HEK293 (cell line): Measurements from ENCODE around the gene GAL3ST1.

Source experiments
- HOXA7 ChIP-seq: sonication (generic); formaldehyde crosslinking; IDR thresholded peaks from 2 replicates; pipeline ENCODE4 v1.8.1; 2022; ENCODE audit warnings: missing genetic modification reagents, borderline replicate concordance
- PRDM1 ChIP-seq: fragments of 450-650 bp; formaldehyde crosslinking; IDR thresholded peaks from 2 replicates; pipeline ENCODE4; 2016; ENCODE audit warnings: missing biosample characterization, missing genetic modification characterization
- YY1 ChIP-seq: fragments of 450-650 bp; formaldehyde crosslinking; IDR thresholded peaks from 2 replicates; pipeline ENCODE4 v1.5.1; 2018; ENCODE audit warnings: missing biosample characterization, missing genetic modification characterization
- ZBTB17 ChIP-seq: fragments of 450-650 bp; formaldehyde crosslinking; IDR thresholded peaks from 2 replicates; pipeline ENCODE4 v1.5.1; 2016; ENCODE audit warnings: missing biosample characterization, missing genetic modification characterization
- ZEB2 ChIP-seq: fragments of 450-650 bp; formaldehyde crosslinking; IDR thresholded peaks from 2 replicates; pipeline ENCODE4 v1.5.1; 2016; ENCODE audit warnings: missing biosample characterization, missing genetic modification characterization
- ZNF184 ChIP-seq: fragments of 450-650 bp; IDR thresholded peaks from 2 replicates; pipeline ENCODE4 v1.5.1; 2018; ENCODE audit warnings: missing biosample characterization, mild to moderate bottlenecking, missing genetic modification characterization
- ZNF266 ChIP-seq: fragments of 450-650 bp; formaldehyde crosslinking; IDR thresholded peaks from 2 replicates; pipeline ENCODE4 v1.5.1; 2016; ENCODE audit warnings: missing biosample characterization, missing genetic modification characterization, low read depth
- ZNF341 ChIP-seq: fragments of 450-650 bp; formaldehyde crosslinking; IDR thresholded peaks from 2 replicates; pipeline ENCODE4; 2016; ENCODE audit warnings: low read depth, missing biosample characterization, missing genetic modification characterization
- ZNF561 ChIP-seq: fragments of 450-650 bp; IDR thresholded peaks from 2 replicates; pipeline ENCODE4 v1.5.1; 2018; ENCODE audit warnings: missing biosample characterization, missing genetic modification characterization, borderline replicate concordance
- ZNF701 ChIP-seq: fragments of 450-650 bp; formaldehyde crosslinking; IDR thresholded peaks from 2 replicates; pipeline ENCODE4 v1.5.1; 2016; ENCODE audit warnings: missing biosample characterization, missing genetic modification characterization
- ZNF830 ChIP-seq: fragments of 450-650 bp; IDR thresholded peaks from 2 replicates; pipeline ENCODE4 v1.5.0; 2018; ENCODE audit warnings: missing biosample characterization, missing genetic modification characterization, low read depth, mild to moderate bottlenecking, moderate library complexity
- TF ChIP-seq, protein P1 (sequence below): fragments of 450-650 bp; formaldehyde crosslinking; IDR thresholded peaks from 2 replicates; pipeline ENCODE4 v1.5.1; 2016; ENCODE audit warnings: missing biosample characterization, missing genetic modification characterization
- TF ChIP-seq, protein P2 (sequence below): fragments of 450-650 bp; formaldehyde crosslinking; IDR thresholded peaks from 2 replicates; pipeline ENCODE4 v1.5.1; 2016; ENCODE audit warnings: missing biosample characterization, missing genetic modification characterization

DNA sequence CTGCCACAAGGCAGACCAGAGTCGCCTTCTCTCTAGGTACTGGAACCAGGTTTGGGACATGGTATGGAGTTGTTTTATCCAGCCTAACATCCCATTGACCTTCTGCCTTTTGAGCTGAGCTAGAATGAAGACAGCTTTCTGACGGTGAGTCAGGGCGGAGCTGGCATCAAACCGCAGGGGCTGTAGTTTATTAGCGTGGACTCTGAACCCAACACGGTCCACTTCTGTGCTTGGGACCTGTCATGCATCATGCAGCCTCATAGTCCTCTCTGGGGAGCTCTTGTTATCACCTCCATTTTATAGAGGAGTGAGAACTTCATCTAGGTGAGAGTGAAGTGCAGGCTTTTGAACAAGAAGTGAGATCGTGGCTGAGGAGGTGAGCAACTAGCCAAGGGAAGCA, 8.3 kb downstream of the GAL3ST1 start:
- TF ChIP-seq ZNF701 (tag by site-specific recombination) = no peak
- no peak for TF ChIP-seq HOXA7
- TF ChIP-seq ZNF184 (tag by site-specific recombination) = no peak
- TF ChIP-seq PRDM1 = no peak
- TF ChIP-seq, protein P1, sequence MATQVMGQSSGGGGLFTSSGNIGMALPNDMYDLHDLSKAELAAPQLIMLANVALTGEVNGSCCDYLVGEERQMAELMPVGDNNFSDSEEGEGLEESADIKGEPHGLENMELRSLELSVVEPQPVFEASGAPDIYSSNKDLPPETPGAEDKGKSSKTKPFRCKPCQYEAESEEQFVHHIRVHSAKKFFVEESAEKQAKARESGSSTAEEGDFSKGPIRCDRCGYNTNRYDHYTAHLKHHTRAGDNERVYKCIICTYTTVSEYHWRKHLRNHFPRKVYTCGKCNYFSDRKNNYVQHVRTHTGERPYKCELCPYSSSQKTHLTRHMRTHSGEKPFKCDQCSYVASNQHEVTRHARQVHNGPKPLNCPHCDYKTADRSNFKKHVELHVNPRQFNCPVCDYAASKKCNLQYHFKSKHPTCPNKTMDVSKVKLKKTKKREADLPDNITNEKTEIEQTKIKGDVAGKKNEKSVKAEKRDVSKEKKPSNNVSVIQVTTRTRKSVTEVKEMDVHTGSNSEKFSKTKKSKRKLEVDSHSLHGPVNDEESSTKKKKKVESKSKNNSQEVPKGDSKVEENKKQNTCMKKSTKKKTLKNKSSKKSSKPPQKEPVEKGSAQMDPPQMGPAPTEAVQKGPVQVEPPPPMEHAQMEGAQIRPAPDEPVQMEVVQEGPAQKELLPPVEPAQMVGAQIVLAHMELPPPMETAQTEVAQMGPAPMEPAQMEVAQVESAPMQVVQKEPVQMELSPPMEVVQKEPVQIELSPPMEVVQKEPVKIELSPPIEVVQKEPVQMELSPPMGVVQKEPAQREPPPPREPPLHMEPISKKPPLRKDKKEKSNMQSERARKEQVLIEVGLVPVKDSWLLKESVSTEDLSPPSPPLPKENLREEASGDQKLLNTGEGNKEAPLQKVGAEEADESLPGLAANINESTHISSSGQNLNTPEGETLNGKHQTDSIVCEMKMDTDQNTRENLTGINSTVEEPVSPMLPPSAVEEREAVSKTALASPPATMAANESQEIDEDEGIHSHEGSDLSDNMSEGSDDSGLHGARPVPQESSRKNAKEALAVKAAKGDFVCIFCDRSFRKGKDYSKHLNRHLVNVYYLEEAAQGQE = no peak
- TF ChIP-seq ZNF561 (tag by site-specific recombination) = no peak
- no peak for TF ChIP-seq ZNF266 (tag by site-specific recombination)
- TF ChIP-seq, protein P2, sequence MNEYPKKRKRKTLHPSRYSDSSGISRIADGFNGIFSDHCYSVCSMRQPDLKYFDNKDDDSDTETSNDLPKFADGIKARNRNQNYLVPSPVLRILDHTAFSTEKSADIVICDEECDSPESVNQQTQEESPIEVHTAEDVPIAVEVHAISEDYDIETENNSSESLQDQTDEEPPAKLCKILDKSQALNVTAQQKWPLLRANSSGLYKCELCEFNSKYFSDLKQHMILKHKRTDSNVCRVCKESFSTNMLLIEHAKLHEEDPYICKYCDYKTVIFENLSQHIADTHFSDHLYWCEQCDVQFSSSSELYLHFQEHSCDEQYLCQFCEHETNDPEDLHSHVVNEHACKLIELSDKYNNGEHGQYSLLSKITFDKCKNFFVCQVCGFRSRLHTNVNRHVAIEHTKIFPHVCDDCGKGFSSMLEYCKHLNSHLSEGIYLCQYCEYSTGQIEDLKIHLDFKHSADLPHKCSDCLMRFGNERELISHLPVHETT (tag by site-specific recombination) = no peak
- no peak for TF ChIP-seq ZBTB17 (tag by site-specific recombination)
- TF ChIP-seq ZNF341 (tag by site-specific recombination) = no peak
- TF ChIP-seq ZEB2 (tag by site-specific recombination) = no peak
- TF ChIP-seq YY1 (tag by site-specific recombination) = no peak
- TF ChIP-seq ZNF830 = no peak
